HUDEP-2 (cell line): ENCODE data around the gene KCTD2.
"Not testable (repeated sequence)": the region's sequence is repeated elsewhere in the genome, so short reads cannot be mapped to it uniquely, and the experiment has no call there.

Source experiments
- DNase-seq, 76 experiments: peaks; one replicate each; lab custom pipeline; 2025; ENCODE audit not compliant: unreplicated experiment in 76 of 76; lab: John Stamatoyannopoulos, UW

Gene KCTD2, protein sequence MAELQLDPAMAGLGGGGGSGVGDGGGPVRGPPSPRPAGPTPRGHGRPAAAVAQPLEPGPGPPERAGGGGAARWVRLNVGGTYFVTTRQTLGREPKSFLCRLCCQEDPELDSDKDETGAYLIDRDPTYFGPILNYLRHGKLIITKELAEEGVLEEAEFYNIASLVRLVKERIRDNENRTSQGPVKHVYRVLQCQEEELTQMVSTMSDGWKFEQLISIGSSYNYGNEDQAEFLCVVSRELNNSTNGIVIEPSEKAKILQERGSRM

DNA sequence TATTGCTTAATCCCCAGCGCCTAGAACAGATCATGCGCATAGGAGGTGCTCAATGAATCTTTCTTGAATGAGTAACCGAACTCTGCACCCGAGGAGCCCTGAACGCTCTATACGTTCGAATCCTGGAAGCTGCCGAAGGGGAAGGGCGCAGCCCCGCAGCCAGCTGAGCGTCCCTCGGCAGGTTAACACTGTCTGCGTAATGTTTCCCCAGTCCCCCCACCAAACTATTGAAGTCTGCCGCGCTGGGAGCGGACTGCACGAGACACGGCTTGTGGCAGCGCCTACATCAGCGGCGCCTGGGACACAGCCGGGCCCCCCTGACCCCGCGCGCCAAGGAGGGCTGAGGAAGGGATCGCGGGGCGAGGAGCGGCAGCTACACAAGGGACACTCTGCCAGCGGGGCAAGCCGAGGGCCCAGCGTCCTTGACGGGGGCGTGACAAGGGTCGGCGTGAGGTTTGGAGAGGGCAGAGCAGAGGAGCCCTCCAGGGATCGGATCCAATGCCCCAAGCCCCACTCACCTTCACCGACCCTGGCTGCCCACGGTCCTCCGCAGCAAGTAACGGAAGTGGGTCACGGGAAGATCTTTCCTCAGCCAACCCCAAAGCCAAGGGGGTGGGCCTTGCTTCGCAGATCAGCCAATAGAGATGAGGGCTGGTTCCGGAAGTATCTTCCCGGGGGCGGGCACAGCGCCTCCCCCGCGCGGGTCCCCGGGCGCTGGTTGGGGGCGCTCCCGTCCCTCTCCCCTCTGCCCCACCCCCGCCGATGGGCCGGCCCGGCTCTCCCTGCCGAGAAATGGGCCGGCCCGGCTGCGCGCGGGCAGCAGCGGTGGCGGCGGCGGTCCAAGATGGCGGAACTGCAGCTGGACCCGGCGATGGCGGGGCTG is at the start of gene KCTD2, which contains the start of gene ATP5PD:
TSS of gene KCTD2 (plus strand) at position 819 of the 883 bp plus-strand sequence. CDS start at position 845, 26 bp downstream.
TSS of gene ATP5PD (minus strand) at position 563 of the 883 bp plus-strand sequence. CDS start 4,319 bp downstream, outside the sequence.
- DNase-seq = peak; percentile 40 to 98 (median 93)

DNA sequence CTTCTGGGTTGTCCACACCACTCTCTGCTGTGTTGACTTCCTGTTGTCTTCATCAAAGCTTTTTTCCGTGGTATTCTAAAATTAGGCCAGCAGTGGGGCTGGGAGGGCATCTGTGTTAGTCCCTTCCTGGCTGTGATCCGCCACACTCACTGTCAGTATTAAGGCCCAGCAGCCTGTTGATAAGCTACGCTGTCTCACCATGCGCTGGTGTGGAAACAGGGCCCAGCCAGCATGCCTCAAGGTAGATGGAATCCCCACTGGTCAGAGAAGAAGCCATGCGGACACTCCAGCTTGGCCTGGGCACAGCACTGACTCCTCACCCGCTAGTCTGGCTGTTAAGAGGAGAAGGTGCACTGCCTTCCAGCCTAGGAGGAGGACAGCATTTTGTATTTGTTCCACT is 48.2 kb upstream of the KCTD2 start:
- DNase-seq = no peak

DNA sequence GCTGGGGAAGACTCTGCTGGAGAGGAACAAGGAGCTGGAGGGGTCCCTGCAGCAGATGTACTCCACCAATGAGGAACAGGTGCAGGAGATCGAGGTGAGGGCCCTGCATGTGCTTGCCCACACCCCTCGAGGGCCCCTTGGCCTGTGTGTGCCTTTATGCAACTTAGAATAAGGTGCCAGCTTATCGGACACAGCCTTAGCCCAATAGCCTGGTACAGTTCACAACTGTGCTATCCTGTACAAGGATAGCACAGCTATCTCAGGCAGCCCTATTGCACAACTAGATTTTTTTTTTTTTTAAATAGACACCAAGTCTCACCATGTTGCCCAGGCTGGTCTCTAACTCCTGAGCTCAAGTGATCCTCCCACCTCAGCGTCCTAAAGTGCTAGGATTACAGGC is 47.5 kb upstream of the KCTD2 start:
- DNase-seq = no peak

DNA sequence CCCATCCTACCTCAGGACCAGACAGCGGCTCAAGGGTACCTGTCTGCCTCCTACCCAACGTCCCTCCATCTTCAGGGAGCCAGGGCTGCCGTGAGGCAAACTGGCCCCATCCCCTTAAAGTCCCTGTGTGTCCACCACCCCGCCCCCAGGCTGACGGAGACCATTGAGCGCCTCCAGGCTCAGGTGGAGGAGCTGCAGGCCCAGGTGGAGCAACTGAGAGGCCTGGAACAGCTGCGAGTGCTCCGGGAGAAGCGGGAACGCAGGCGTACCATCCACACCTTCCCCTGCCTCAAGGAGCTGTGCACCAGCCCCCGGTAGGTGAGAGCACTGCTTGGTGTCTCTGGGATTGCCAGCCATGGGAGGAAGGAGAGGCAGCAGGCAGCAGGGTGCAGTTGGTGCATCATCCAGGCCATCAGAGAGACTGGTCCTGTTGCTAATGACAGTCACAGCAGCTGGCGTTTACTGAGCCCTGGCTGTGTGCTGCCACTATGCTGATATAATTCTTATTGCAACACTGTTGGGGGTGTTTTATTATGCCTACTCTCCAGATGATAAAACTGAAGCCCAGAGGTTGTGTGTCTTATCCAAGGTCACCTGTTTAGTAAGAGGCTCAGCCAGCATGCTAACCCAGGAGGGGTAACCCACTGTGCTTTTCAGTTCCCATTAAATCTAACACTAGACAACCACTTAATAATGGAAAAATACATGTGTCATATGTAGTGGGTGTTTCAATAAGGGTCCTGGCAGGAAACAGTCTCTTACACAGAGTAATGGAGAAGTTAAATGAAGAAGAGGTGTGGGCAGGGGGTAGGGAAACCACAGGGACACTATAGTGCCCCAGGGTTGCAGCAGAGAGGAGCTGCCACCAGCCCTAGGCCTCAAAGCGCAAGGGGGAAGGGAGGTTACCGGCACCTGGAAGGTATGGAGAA is 44.8 kb upstream of the KCTD2 start:
- DNase-seq = no peak

DNA sequence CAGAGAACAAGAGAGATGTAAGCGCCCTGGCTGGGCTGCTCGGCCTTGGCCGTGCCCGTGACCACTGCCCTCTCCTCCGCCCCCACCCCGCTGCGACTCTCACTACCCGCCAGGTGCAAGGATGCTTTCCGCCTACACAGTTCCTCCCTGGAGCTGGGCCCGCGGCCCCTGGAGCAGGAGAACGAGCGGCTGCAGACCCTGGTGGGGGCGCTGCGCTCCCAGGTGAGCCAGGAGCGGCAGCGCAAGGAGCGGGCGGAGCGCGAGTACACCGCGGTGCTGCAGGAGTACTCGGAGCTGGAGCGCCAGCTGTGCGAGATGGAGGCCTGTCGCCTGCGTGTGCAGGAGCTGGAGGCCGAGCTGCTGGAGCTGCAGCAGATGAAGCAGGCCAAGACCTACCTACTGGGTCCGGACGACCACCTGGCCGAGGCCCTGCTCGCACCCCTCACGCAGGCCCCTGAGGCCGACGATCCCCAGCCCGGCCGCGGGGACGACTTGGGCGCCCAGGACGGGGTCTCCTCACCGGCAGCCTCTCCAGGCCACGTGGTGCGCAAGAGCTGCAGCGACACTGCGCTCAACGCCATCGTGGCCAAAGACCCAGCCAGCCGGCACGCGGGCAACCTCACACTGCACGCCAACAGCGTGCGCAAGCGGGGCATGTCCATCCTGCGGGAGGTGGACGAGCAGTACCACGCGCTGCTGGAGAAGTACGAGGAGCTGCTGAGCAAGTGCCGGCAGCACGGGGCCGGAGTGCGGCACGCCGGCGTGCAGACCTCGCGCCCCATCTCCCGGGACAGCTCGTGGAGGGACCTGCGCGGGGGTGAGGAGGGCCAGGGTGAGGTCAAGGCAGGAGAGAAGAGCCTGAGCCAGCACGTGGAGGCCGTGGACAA is 43.7 kb upstream of the KCTD2 start:
- no peak for DNase-seq

DNA sequence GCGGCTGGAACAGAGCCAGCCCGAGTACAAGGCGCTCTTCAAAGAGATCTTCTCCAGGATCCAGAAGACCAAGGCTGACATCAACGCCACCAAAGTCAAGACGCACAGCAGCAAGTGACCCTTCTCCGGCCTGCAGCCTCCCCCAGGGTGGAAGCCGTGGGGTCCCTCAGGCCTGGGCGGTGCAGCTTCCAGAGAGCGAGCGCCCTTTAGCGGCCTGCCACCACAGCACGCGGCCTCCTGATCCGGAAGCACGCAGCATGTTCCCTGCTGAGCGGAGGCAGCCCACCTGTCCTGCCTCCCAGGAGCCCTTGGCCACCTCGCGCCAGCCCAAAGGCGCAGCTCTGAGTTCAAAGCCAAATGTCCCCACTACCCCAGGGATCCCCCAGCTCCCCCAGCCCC is 43.1 kb upstream of the KCTD2 start:
- DNase-seq = no peak

DNA sequence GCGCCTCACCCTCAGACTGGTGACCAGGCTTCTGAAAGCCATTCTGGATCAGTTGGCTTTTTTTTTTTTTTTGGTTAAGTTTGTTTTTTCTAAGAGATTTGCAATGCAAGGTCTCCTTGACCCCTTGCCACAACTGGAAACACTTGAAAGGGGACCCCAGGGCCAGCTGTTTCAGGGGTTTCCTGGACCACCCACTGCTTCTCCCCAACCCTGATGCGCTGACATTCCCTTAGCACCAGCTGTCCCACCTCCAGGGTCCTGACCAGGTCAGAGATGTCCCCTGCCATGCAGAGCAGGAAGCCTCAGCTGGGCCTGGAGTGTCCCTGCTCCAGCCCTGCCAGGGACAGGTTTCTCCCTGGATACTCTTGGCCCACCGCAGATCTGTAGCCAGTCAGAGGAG is 42.7 kb upstream of the KCTD2 start:
- no peak for DNase-seq

DNA sequence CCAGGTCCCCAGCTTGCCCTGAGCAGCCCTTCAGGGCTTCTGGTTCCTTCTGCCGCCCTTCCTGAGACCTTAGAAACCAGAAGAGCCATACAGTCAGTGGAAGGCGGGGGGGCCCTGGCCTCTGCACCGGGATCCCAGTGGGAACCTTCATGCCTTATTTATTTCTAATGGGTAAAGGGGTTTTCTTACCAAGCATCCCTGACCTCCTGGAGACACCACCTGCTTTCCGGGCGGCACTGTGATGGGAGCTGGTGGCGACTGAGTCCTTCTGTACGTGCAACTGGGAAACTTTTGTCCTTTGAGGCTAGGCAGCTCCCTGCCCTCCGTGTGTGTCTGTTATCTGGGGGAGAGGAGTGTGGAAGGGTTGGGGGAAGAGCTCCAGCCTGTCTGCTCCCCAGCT is 41.7 kb upstream of the KCTD2 start:
- no peak for DNase-seq

DNA sequence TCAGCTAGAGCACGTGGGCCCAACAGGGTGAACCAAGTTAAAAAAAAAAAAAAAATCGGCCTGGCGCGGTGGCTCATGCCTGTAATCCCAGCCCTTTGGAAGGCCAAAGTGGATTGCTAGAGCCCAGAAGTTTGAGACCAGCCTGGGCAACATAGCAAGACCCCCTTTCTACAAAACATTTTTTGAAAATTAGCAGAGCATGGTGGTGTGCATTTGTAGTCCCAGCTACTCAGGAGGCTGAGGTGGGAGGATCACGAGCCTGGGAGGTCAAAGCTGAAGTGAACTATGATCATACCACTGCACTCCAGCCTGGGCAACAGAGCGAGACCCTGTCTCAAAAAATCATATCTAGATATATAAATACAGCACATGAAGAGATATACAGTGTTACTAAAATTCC is 40.9 kb upstream of the KCTD2 start:
- DNase-seq = not testable (repeated sequence)

DNA sequence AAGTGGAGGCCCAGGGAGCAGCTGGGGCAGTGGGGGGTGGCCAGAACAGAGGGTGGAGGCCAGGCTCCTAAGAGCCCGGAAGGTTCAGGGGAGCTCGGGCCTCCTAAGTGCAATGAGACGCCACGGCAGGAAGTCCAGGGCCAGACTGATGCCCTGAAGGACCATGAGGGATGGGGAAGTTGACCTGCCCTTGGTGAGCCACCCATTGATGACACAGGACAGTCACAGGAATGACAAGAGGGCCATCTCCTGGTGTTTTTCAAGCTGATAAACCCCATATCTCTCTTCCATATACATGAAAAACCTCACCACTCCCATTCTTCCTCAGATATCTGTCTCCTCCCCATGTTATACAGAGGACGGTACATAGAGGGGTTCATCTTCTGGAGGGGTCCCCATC is 40.4 kb upstream of the KCTD2 start:
- DNase-seq = peak in 34 of 76 experiments; percentile 9 to 58 (median 25)

DNA sequence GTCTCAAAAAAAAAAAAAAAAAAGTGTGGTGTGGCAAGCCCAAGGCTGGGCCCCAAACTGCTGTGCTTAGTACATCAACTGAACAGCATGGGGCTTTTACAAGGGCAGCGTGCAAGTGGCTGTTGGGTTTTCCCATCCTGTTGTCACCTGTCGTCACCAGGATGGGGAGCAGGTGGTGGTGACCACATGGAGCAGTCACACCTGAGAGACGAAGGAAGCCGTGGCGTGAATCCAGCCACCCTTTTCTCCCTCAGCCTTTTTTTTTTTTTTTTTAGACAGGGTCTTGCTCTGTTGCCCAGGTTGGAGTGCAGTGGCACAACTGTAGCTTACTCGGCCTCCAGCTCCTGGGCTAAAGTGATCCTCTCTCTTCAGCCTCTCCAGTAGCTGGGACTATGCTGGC is 38.7 kb upstream of the KCTD2 start:
- DNase-seq = no peak

DNA sequence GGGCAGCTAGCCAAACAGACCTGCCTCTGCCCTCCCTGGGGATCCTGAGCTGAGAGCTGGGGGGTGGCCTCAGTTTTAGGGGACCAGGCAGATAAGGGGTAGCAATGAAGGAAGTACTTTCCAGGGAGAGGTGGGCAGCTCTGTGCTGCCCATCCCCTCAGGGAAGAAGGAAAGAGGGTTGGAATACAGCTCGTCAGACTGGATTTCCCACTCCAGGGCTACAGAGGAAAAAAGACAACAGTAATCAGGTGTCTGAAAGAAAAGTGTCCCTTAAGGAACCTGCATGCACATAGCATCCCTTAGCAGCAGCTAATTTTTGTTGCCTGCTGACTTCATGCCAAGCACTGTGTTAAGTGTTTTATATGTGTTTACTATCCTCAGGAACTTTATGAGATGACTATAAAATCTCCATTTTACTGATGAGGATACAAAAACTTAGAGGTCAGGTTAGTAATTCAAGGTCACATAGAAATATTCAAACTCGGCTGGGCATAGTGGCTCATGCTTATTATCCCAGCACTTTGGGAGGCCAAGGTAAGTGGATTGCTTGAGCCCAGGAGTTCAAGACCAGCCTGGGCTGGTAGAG is 37.8 kb upstream of the KCTD2 start:
- no peak for DNase-seq

DNA sequence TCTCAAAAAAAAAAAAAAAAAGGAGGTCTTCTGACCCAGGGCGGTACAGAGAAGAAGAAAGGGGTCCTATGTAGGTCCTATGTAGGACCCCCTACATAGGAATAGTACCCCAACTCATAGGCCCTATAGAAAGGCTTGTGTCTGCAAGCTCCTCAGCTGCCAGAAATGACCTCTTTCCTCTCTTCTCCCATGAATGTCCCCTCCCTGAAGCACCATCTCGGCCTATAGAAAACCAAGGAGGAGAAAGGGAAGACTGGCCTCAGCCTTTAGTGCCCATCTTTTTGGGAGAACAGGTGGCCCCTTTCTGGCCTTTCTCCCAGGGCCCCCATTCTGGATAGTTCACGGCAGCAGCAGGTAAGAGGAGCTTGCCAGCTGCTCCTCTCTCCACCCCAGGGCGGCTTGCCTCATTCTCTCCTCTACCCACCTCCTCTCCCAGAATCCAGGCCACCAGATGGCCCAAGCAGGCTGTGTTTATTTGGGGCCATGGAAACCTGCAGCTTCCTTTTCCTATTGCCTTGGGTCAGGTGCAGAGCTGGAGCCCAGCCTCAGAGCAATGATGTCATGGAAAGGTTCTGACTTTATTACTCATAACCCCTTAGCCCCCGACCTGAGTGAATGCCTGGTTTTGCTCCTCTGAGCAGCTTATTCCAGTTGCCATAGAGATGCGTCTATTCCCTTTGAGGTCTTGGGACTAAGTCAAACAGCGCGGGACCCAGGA is 36.2 kb upstream of the KCTD2 start:
- peak in 2 of 76 experiments; percentile 17 to 23 for DNase-seq

DNA sequence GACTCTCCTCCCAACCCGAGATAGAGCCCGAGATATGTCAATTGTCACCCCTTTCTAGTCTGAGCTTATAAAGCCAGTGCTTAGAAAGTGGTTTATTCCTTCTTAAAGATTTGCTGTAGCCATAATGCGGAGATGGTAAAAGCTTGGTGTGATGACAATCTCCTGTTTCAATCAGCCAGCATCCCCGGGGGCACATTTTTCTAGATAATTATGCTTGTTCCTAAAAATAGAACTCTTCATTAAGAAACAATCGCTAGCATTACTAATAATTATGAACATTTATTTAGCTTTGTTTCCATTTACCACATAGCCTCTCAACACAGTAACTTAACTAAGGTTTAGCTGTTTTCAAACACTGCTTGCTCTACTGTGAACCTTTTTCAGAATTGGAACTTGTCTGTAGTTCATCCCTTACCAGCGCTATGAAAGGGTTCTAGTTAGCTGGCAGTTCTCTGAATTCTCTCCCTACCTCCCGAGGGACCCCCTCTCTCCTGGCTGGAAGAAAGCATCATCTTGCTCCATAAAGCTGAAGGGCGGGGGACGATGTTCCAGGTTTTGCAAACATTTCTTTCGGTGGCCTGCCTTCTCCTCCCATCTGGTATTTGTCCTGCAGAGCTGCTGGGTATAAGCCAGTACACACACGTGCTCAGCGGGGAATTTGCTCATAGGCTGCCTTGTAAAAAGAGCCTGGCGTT is 35.5 kb upstream of the KCTD2 start:
- no peak for DNase-seq

DNA sequence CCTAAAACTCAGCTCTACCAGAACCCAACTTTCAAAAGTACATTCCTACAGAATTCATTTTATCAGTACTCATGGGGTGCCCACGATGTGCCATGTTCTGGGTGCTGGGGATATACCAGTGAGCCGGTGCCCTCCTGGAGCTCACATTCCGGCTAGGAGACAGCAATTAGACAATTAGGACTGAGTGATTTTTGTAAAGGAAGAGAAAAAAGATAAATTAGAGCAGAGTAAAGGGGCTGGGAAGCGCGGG is 35.0 kb upstream of the KCTD2 start:
- no peak for DNase-seq

DNA sequence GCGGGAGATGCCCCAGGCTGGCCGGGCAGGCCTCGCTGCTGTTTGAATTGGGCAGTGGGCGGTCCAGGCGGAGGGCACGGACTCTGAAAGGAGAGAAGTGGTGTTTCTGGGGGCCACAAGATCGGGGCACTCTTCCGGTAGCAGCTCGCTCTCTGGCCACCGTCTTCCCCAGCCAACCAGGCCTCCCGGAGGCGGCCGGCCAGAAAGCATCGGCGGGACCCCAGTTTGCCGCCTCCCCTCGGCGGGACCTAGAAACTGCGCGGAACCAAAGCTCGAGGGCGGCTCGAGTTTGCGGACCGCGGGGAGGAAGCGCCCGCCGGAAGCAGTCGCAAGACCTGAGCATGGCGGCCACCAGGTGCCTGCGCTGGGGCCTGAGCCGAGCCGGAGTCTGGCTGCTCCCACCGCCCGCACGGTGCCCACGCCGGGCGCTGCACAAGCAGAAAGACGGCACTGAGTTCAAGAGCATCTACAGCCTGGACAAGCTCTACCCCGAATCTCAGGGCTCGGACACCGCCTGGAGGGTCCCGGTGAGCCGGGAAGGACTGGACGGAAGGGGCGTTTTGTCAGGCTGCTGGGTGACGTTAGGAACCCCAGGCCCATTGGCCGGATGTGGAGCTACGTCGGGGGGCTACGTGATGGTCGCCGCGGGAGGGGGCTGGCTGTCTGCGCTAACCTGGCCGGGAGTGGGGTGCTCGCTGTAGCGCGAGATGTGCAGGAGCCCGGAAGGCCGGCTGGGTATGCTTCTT is 34.5 kb upstream of the KCTD2 start, which contains the start of gene MRPL58:
TSS of gene MRPL58 (plus strand) at position 325 of the 746 bp plus-strand sequence. CDS start at position 342, 17 bp downstream.
- peak in 71 of 76 experiments; percentile 23 to 83 (median 66) for DNase-seq

DNA sequence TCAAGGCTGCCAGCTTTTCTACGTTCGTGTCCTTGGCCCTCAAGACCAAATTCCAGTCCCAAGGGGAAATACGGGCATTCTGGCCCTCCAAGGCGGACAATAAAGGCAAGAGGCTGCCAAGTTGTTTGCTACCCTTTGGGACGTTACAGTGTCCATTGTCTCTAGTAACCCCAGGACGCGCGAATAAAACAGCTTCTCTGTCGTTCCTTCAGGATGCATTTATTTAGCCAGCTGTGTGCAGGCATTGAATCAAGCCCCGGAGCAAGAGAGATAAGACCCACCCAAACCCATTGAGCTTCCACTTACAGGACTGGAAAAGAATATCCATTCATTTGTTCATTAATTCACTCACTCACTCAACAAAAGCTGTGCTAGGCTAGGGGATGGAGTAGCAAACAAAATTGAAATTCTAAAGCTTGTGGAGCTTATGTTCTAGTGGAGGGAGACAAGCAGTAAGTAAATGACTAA is 33.9 kb upstream of the KCTD2 start:
- DNase-seq = peak in 6 of 76 experiments; percentile 15 to 71 (median 21)
